A673 (cell line): ENCODE data around the gene MYH10.

Experiments
- CTCF ChIP-seq: fragments of 300-800, 200-600 bp; sonication (generic); conservative IDR thresholded peaks from 2 replicates; pipeline ENCODE4 v1.5.1; 2017; ENCODE audit warnings: low read depth, mild to moderate bottlenecking, antibody characterized with exemption, low read length, moderate library complexity, mixed read lengths
- EZH2 ChIP-seq: fragments of 200-600 bp; sonication (generic); IDR thresholded peaks from 2 replicates; pipeline ENCODE4 v1.6.1; 2017; ENCODE audit warnings: borderline replicate concordance, low read depth, mild to moderate bottlenecking, mixed read lengths, antibody characterized with exemption, low read length; ENCODE audit not compliant: poor library complexity, severe bottlenecking

GRCh38 chr17:8593276-8593675 lies 37.2 kb downstream of the MYH10 start:
- TF ChIP-seq CTCF (no peak), EZH2 (no peak)
